Measurements from ENCODE around the gene PDE7B.

GRCh38 chr6:136085370-136086115 is 234.0 kb downstream of the PDE7B start:
- TF ChIP-seq, protein P1, sequence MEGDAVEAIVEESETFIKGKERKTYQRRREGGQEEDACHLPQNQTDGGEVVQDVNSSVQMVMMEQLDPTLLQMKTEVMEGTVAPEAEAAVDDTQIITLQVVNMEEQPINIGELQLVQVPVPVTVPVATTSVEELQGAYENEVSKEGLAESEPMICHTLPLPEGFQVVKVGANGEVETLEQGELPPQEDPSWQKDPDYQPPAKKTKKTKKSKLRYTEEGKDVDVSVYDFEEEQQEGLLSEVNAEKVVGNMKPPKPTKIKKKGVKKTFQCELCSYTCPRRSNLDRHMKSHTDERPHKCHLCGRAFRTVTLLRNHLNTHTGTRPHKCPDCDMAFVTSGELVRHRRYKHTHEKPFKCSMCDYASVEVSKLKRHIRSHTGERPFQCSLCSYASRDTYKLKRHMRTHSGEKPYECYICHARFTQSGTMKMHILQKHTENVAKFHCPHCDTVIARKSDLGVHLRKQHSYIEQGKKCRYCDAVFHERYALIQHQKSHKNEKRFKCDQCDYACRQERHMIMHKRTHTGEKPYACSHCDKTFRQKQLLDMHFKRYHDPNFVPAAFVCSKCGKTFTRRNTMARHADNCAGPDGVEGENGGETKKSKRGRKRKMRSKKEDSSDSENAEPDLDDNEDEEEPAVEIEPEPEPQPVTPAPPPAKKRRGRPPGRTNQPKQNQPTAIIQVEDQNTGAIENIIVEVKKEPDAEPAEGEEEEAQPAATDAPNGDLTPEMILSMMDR (conservative IDR thresholded peaks at IDR 0.05; ENCODE audit: low read depth, low read length), result no peak
- TF ChIP-seq EZH2phosphoT487 (IDR thresholded peaks at IDR 0.05; ENCODE audit: borderline replicate concordance, low read length), result no peak
